IPS-18c (cell line): ENCODE measurements around the gene PAX2.

Experiments used
- H3K4me3 ChIP-seq: 2 replicates; pipeline ENCODE4 v1.7.0; 2013; ENCODE audit warnings: low read depth, mild to moderate bottlenecking, low read length, moderate library complexity; ENCODE audit not compliant: insufficient read depth
- H3K9me3 ChIP-seq: one replicate; pipeline ENCODE4 v1.6.1; 2013; ENCODE audit warnings: mild to moderate bottlenecking, low read length, moderate library complexity; ENCODE audit not compliant: control insufficient read depth, insufficient read depth

PAX2 gene

DNA sequence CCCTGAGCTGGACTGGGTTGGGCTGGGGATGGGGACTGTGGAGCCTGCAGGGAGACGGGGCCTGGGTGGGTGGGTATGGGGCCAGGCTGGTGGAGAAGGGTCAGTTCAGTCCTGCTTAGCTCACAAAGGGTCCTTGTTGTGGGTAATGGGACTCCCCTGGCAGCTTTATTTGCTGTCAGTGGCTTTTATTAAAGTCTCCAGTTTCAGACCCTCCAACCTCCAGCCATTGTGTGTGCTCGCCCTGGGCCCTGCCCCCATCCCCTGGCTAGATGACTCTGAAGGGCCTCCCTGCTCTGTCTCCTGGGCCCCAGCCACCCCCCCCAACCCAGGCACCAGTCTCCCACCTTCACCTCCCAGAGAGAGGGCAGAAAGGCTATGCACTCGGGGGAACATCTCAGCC is 123.0 kb downstream of the PAX2 start:
- no peak overlapping the region for H3K4me3 ChIP-seq
- no peaks in the 10 kb centered on the region for H3K9me3 ChIP-seq

DNA sequence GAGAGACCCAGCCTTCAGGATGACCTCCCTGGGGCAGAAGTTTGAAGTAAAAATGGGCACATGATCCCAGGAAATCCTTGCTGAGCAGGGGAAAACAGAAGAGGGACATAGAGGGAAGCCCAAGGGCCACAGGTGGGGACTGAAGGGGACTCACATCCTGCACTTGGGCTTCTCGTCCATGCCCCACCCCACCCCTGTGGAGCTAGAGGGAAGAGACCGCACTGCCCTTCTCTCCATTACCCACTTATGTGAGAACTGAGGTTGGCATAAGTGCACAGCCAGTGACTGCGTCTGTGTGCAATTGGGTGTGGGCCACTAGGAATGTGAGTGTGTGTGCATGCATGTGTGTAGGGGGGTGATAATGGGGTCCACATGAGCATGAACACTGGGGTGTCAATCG is 124.0 kb downstream of the PAX2 start:
- Histone ChIP-seq H3K4me3 (no peak overlapping the region), H3K9me3 (no peaks in the 10 kb centered on the region)

DNA sequence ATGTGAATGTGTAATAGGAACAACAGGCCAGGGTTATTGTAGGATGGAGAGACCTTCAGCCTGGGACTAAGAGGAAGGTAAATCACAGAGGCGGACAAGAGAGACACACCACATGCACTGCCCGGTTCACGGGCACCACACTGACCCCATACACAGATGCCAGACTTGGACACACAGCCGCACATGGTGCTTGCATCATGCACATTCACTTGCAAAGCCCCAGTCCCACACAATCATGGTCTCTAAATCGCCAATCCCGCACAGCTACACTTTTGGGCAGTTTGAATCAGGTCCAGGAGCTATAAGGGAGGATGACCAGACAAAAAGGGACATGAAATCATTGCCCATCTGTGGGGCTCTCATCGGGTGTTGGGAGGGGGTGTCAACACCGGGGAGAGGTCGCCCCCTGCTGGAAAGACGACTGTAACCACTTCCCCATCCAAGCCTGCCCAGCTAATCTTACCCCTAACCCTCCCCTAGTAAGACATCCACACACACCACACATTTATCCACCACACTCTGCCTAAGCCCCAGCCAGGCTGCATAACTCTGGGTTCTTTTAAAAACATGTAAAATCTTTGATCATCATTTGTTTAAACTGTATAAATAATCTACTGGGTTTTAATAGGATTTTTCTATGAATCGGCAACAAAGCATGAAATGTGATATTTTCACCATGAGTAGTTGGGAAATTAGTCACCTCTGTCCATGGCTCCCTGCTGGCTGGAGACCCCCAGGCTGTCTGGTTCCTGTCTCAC is 126.8 kb downstream of the PAX2 start:
- no peaks in the 10 kb centered on the region for H3K9me3 ChIP-seq

DNA sequence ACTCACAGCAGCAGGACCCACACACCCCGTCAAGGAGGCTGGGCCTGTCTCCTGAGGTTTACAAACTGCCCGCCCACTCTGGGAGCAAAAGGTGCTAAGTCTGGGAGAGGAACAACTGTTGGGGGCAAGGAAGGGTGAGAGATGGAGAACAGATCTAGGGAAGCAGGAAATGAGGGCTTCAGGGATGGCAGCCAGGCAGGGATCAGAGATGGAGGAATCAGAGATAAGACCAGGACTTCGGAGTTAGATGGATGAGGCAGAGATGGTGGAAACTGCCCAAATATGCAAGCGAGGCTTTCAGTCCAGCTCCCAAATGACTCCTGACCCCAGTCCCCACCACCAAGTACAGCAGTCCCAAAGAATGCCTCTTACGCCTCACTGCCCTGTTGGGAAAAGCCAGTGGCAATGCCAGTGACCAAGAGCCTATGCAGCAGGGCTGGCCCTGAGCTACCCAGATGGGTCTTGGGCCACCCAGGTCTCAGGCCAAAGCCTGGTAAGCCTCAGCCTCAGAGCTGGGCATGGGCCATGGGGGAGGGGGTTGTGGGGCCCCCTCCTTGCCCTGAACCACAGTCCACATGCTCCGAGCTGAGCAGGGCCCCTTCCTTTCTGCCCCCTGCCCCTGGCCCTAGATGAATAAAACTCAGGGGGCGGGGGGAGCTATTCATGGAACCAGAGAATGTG is 127.9 kb downstream of the PAX2 start:
- Histone ChIP-seq H3K9me3 (no peaks in the 10 kb centered on the region), H3K4me3 (no peak overlapping the region)

More for the DNA sequence above, 126.8 kb downstream of the PAX2 start:
- H3K4me3 ChIP-seq: no peak overlapping the region

DNA sequence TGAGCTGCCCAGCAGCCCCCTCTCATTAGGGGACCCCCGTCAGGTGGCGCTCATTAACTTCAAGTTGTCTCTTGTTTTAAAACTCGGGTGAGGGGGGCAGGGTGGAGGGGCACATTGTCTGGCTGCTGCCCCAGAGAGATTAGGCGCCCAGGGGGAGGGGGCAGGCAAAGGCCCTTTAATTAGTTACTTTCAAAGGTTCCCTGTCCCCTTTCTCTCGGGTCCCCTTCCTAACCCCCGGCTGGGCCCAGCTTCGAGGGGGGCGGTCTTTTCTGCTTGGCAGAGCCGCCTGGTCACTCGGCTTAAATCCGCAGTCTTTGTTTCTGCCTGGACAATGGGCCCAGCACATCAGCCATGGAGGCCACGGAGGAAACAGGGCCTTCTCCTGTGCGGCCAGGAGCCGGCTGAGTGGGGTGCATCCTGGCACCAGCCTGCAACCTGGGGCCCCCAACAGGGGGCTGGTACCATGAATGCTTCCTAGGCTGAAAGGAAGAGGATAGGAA is 128.5 kb downstream of the PAX2 start:
- Histone ChIP-seq H3K9me3 (no peaks in the 10 kb centered on the region), H3K4me3 (no peak overlapping the region)

DNA sequence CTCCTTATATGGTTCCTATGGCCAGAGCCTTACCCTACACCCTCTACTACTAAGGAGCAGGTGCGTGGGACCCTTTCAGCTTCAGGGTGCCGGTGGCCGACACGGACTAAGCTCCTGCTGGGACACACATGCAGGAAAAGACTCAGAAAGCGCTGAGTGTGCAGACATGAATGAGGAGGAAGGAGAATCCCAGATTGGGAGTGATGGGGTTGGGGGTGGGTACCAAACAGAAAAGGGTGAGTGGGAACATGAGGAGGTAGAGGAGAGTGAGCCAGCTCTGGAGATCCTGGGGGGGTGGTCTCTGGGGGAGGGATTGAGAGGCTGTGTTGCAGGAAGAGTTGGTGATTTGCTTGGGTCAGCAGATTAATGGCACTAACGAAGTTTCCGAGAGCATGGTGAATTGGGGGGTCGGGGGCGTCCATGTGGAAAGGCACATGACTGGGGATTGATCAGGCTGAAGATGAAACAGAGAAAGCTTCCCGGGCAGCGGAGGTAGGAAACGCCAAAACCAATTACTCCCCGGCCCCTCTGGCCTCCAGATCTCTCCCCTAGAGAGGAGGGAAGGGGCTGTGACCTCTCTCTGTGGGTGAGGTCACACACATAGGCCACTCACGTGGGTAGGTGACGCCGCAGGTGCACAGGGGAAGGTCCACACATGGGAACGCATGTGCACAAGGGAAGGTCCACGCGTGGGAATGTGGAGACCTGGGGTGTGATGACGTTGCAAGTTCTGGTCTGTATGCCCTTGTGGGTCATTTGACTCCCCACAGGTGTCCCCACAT is 129.5 kb downstream of the PAX2 start:
- Histone ChIP-seq H3K4me3 (no peak overlapping the region), H3K9me3 (no peaks in the 10 kb centered on the region)

DNA sequence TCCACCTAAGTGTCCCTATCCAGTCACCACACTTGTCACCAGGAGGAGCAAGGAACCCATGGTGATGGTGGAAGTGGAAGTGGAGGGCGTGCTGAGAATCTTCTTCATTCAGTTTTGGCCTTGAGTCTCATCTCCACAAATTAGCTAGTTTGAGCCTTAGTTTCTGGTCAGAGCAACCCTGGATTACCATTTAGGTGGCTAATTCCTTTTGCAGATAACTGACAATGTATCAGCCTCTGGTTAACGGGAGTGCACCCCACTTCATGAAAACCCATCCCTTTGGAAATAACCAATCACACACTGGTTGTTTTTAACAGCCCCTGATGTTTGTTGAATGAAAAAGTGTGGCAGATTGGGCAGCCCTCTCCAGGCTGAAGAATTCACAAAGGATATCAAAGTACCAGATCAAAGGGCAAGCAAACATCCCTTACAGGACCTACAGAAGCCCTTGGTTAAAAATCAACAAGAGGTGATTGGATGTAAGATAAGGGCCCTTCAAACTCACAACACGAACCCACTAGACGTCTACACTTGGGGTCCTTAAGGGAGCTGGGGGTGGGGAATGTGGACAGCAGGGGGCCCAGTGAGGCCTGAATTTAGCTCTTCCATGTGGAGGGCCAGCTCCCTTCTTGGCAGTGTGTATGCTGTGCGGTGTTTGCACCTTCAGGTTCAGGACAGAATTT is 130.2 kb downstream of the PAX2 start:
- Histone ChIP-seq H3K9me3 (no peaks in the 10 kb centered on the region), H3K4me3 (no peak overlapping the region)

DNA sequence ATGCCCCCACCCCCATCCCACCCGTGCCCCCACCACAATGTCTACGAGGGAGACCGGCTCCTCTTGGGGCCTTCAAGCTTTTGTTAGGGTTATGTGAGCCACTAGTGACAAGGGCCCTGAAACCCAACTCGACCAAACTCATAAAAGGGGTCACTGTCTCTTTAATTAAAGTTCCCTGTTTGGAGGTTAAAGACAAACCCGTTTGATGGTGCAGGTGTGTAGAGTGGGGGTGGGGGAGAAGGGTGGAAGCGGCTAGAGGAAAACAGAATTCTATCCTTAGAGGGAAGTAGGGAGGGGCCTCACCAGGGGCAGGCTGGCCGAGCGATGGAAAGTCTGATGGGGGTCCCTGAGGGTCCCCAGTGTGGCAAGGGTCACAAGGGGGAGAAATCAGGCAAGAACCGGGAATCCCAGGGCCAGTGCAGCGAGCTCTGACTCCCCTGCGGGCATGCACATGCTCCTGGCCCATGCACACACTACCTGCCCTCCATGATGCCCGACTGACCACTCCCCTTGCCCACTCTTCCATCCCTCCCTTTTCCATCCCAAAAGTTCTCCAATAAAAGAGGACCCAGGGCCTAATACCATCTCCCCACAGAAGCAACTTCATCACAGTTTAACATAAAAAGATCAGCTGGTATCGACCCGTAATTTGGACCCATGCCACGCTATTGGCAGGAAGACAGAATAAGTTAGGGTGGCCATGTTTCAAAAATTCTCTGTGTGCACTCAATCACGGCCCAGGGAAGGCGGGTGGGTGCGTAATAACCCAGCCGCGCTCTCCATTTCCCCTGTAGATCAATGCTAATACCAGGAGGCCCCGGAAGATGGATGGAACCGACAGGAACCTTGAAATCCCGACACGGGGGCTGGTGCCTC is 131.4 kb downstream of the PAX2 start:
- H3K9me3 ChIP-seq: no peaks in the 10 kb centered on the region
- no peak overlapping the region for H3K4me3 ChIP-seq

DNA sequence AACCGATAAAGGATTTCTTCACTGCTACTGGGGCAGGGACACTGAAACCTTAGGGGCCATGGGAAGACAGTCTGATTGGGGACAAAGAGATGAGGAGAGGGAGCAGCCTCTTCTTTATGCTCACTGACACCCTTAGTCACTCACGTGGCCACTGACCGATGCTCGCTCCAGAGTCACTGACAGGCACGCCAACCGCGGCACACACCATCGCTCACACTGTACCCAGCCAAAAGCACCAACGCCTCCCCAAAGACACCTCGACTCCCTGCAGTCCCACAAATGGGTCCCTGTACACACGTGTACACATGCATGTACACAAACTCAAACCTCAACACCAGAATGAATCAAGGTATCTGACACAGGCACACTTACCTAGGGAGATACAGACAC is 132.1 kb downstream of the PAX2 start:
- no peaks in the 10 kb centered on the region for H3K9me3 ChIP-seq

DNA sequence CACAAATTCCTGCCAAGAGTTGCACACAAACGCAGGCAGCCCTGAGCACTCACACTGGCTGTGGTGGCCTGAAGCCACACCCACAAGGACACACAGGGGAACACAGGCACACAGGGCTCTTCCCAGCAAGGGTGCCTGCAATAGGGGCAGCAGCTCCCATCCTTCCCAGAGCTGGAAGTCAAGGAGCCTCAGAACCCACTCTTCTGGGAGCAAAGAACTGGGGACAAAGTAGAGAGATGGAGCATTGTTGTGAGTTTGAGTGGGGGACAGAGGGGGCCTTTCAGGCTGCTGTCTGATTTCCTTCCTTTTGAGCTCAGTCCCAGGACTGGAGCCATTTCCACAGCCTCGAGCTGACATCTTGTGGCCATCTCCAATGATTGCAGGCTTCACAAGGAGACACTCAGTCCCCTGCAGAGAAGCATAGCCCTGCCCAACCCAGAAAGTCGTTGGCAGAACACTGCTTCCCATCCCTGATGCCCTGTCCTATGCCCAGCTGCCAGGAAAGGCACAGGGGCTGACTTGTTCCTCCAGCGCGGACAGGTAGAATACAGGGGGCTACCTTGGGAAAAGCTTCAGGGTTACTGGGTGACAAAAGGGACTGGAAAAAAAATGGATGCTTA is 133.0 kb downstream of the PAX2 start:
- Histone ChIP-seq H3K4me3 (no peak overlapping the region), H3K9me3 (no peaks in the 10 kb centered on the region)

More for the DNA sequence above, 132.1 kb downstream of the PAX2 start:
- no peak overlapping the region for H3K4me3 ChIP-seq
